Parathyroid adenoma (tissue), 2 donors: ENCODE results near the gene PRSS50.

ENCODE experiments used
- H2AFZ ChIP-seq: fragments of 300-600 bp; sonication (generic); one replicate; pipeline ENCODE4 v1.7.0; 2017; ENCODE audit warnings: antibody characterized with exemption, mild to moderate bottlenecking
- H3K27ac ChIP-seq: fragments of 300-600 bp; sonication (generic); one replicate; pipeline ENCODE4 v1.7.0; 2017
- H3K27me3 ChIP-seq: fragments of 300-600 bp; sonication (generic); one replicate; pipeline ENCODE4 v1.7.0; 2017; ENCODE audit warnings: low read length; ENCODE audit not compliant: control insufficient read depth, insufficient read depth
- H3K36me3 ChIP-seq: fragments of 300-600 bp; sonication (generic); one replicate; pipeline ENCODE4 v1.7.0; 2017; ENCODE audit warnings: low read length; ENCODE audit not compliant: control insufficient read depth, insufficient read depth
- H3K4me1 ChIP-seq: fragments of 300-600 bp; sonication (generic); one replicate; pipeline ENCODE4 v1.7.0; 2017; ENCODE audit warnings: control low read depth
- H3K4me2 ChIP-seq: fragments of 300-600 bp; sonication (generic); one replicate; pipeline ENCODE4 v1.7.0; 2017; ENCODE audit warnings: low read length
- H3K4me3 ChIP-seq: fragments of 300-600 bp; sonication (generic); one replicate; pipeline ENCODE4 v1.7.0; 2017; ENCODE audit warnings: low read depth, low read length
- H3K79me2 ChIP-seq: fragments of 300-600 bp; sonication (generic); one replicate; pipeline ENCODE4 v1.7.0; 2017; ENCODE audit warnings: control low read depth
- H3K9ac ChIP-seq: fragments of 300-600 bp; sonication (generic); one replicate; pipeline ENCODE4 v1.7.0; 2017; ENCODE audit warnings: mild to moderate bottlenecking
- H3K9me3 ChIP-seq: fragments of 300-600 bp; sonication (generic); one replicate; pipeline ENCODE4 v1.7.0; 2017; ENCODE audit warnings: low read length; ENCODE audit not compliant: control insufficient read depth
- CTCF ChIP-seq: fragments of 300-600 bp; sonication (generic); IDR thresholded peaks from one replicate; pipeline ENCODE4 v1.7.0; 2017; ENCODE audit warnings: antibody characterized with exemption, mild to moderate bottlenecking
- donor health status: primary hyperparathyroidism.

The PRSS50 gene

GRCh38 chr3:46710229-46710628 lies 7.4 kb downstream of the PRSS50 start:
- Histone ChIP-seq H3K36me3 (no peaks in the 10 kb centered on the region), H2AFZ (no peak overlapping the region), H3K27me3 (no peaks in the 10 kb centered on the region), H3K4me2 (no peak overlapping the region), H3K79me2 (no peaks in the 10 kb centered on the region), H3K27ac (no peak overlapping the region), H3K4me1 (no peaks in the 10 kb centered on the region), H3K9me3 (no peaks in the 10 kb centered on the region), H3K4me3 (no peak overlapping the region), H3K9ac (no peak overlapping the region)
- no peak for TF ChIP-seq CTCF

GRCh38 chr3:46709721-46710120 lies 7.9 kb downstream of the PRSS50 start:
- Histone ChIP-seq H3K79me2 (no peaks in the 10 kb centered on the region), H3K36me3 (no peaks in the 10 kb centered on the region), H3K4me1 (no peaks in the 10 kb centered on the region), H3K27ac (no peak overlapping the region), H3K4me2 (no peak overlapping the region), H3K27me3 (no peaks in the 10 kb centered on the region), H3K4me3 (no peak overlapping the region), H3K9me3 (no peaks in the 10 kb centered on the region), H3K9ac (no peak overlapping the region), H2AFZ (no peak overlapping the region)
- no peak for TF ChIP-seq CTCF

GRCh38 chr3:46709157-46709654 lies 8.5 kb downstream of the PRSS50 start:
- H3K4me3 ChIP-seq: no peak overlapping the region
- H3K36me3 ChIP-seq: no peaks in the 10 kb centered on the region
- H3K27me3 ChIP-seq: no peaks in the 10 kb centered on the region
- H3K27ac ChIP-seq: no peak overlapping the region
- H2AFZ ChIP-seq: no peak overlapping the region
- H3K4me2 ChIP-seq: no peak overlapping the region
- no peaks in the 10 kb centered on the region for H3K4me1 ChIP-seq
- H3K9ac ChIP-seq: no peak overlapping the region
- no peaks in the 10 kb centered on the region for H3K9me3 ChIP-seq
- no peaks in the 10 kb centered on the region for H3K79me2 ChIP-seq
- TF ChIP-seq CTCF: no peak

GRCh38 chr3:46708401-46709156 lies 9.1 kb downstream of the PRSS50 start:
- Histone ChIP-seq H3K79me2 (no peaks in the 10 kb centered on the region), H2AFZ (no peak overlapping the region), H3K9me3 (no peaks in the 10 kb centered on the region), H3K36me3 (no peaks in the 10 kb centered on the region), H3K4me3 (no peak overlapping the region), H3K27me3 (no peaks in the 10 kb centered on the region), H3K4me1 (no peaks in the 10 kb centered on the region), H3K4me2 (no peak overlapping the region), H3K9ac (no peak overlapping the region), H3K27ac (no peak overlapping the region)
- TF ChIP-seq CTCF: no peak

- Histone ChIP-seq H3K27ac (no peak overlapping the region), H2AFZ (no peak overlapping the region), H3K9ac (no peak overlapping the region), H3K36me3 (no peaks in the 10 kb centered on the region), H3K27me3 (no peaks in the 10 kb centered on the region), H3K4me2 (no peak overlapping the region), H3K9me3 (no peaks in the 10 kb centered on the region), H3K4me1 (no peaks in the 10 kb centered on the region), H3K4me3 (no peak overlapping the region), H3K79me2 (no peaks in the 10 kb centered on the region)
- TF ChIP-seq CTCF: no peak
Measured at GRCh38 chr3:46707601-46708011, 10.1 kb downstream of the PRSS50 start.
